Stimulated activated naive CD4-positive, alpha-beta T cell (primary cell): Measurements from ENCODE around the gene SEMA3A.
"Not testable (repeated sequence)": the region's sequence is repeated elsewhere in the genome, so short reads cannot be mapped to it uniquely, and the experiment has no call there.

ENCODE experiments used
- DNase-seq, 6 experiments: peaks; one replicate each; lab custom pipeline; 2025; lab: John Stamatoyannopoulos, UW

Gene SEMA3A

GRCh38 chr7:84108787-84109186 lies 85.8 kb downstream of the SEMA3A start:
- DNase-seq: no peak

- no peak for DNase-seq
Observed at GRCh38 chr7:84108119-84108518, 86.5 kb downstream of the SEMA3A start.

DNA sequence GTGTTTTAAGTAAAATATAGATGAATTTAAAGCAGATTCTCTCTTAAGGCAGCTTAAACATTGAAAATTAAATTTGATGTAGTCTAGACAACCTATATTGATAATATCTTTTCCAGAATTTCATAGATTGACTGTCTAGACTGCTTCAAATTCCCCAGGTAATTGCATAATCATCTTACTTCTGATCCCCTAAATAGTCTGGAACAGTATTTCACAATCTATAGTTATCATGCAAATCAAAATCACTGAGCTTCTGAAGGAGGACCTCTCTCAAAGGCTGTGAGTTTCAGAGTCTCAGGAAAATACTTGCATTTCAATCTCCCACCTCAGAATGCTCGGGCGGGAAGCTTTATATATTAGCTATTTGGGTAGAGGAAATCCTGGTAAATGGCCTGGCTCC lies 87.3 kb downstream of the SEMA3A start:
- DNase-seq: no peak

DNA sequence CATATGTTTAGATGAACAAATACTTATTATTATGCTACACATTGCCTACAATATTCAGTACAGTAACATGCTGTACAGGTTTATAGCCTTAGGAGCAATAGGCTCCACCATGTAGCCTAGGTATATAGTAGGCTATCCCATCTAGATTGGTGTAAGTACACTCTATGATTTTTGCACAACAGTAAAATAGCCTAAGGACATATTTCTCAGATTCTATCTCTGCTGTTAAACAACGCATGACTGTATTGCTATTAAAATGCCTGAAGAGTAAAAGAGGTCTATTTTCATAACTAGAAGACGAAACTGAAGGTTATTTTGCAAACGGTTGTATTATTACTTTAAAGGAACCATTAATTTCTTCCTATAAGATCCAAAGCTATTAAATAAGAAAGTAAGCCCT lies 88.3 kb downstream of the SEMA3A start:
- no peak for DNase-seq

DNA sequence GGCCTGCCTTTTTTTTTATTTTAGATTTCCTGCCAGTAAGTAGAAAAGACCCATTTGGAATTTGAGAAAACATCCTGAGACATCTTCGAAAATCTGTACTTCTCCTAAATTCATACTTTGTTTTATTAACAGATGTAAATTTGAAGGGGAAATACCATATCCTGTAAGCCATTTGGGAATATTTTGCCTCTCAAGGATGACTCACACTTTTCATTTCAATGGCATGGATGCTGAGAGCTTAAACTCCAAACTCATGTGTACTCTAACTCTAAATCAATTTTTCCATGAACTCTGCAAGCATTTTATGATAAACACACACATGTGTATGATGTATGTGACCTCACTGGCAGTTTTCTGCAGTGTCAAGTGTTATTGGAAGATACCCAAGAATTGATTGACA lies 89.0 kb downstream of the SEMA3A start:
- DNase-seq: no peak

- DNase-seq: no peak
Observed at GRCh38 chr7:84104826-84105225, 89.8 kb downstream of the SEMA3A start.

GRCh38 chr7:84102213-84102612 lies 92.4 kb downstream of the SEMA3A start:
- no peak for DNase-seq

GRCh38 chr7:84100866-84101265 lies 93.7 kb downstream of the SEMA3A start:
- DNase-seq: no peak

DNA sequence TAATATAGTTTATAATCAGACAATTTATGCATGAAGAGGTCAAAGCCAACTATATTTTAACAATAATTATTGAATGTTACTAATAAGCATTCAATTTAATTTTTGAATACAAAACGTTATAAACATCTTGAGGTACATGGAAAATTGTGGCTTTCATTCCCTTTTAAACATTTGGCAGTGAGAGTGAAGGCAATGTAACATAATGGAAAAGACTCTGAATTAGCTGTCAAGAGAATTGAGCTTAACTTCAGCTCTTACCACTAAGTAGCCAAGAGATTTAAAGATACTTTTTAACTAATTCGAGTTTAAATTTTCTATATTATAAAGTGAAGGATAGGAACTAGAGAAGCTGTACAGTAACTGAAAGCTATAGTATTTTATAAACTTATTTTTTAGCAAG lies 98.6 kb downstream of the SEMA3A start:
- no peak for DNase-seq

GRCh38 chr7:84092207-84092606 lies 102.4 kb downstream of the SEMA3A start:
- peak in 3 of 6 experiments; percentile 55 to 64 (median 60) for DNase-seq

DNA sequence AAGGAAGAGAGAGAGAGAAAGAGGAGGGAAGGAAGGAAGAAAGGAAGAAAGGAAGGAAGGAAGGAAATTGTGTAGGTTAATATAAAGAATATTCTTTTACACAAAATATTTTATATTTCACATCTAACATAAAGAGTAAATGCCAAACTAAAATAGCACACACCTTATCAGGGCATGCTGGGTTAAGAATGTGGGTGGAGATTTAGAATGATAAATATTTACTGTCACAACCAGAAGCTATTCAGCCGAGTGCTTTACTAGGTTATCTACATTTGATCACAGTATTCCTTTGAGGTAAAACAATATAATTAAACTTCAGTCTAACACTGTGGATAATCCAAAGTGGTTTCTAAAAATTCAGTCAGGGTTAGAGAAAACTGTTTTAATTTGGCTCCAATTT lies 103.3 kb downstream of the SEMA3A start:
- no peak for DNase-seq

DNA sequence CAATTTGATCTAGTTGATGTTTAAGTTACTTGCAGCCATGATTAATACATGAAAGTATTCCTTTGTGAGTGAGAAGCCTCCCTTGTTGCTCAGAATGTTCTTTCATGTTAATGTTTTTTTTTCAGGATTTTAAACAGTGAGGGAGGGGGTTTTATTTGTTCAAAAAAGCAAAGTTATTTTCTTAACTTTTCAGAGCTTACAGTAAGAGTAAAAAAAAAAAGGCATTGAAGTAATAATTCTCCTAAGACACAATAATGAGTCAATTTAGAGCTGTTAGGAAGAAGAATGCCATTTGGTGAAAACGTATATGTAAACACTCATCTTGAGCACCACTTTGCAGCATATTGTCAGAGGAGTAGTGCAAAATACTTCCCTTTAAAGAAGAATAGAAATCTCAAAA lies 105.8 kb downstream of the SEMA3A start:
- DNase-seq: no peak

- no peak for DNase-seq
Observed at GRCh38 chr7:84085998-84086397, 108.6 kb downstream of the SEMA3A start.

DNA sequence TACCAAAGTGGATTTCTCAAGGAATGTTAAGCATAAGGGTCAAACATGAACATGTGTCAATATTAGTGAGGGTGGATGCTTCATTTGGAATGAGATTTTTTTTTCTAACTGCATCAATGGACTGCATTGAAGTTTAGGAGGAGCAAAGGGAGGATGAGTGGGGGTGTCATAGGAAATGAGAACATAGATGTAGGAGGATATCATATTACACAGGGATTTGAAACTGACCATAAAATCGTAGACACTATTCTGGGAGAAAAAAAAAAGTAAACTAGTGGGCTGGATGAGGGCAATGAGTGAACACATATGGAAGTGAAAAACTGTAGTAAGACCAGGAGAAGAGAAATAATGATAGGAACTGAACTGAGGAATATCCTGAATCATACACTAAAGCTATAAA lies 109.4 kb downstream of the SEMA3A start:
- no peak for DNase-seq

DNA sequence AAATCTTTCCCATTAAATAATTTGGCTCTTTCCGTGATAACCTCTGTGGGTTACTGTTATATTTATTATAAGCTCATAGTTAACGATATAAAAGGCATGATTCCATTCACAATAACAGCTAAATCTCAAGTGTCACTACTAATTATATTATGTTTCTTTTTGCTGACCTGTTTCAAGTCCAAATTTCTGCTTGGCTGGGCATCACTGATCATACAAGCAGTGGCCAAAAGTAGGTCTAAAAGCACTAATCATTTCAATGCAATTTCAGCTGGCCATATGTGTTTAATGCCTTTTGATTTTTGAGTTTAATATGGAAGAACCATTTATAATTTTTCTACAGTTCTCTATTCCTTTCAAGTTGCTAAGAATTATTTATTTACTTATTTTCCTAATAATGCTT lies 110.7 kb downstream of the SEMA3A start:
- no peak for DNase-seq

DNA sequence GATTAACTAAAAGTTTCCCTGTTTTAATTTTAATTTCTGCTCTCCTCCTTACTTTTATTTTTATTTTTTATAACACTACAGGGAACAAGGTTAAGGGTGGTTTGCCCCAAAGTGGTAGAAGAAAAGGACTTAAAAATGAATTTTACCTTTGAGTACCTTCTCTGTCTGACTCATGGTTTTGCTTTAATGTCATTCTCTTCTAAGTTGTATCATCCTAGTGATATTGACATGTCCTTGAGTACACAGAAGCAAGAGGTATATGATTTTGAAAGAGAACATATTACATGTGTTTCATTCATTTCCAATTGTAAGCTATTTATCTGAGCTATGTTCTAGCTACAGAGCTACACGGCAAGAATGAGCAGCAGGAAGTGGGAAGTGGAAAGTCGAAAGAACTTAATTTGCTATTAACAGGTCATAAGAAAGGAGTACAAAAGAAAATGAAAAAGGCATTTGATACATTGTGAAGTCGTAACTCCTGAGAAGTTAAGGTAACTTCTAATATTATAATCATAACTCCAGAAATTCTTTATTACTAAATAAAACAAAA lies 112.5 kb downstream of the SEMA3A start:
- DNase-seq: no peak

GRCh38 chr7:84077336-84077735 lies 117.3 kb downstream of the SEMA3A start:
- no peak for DNase-seq

GRCh38 chr7:84076219-84076618 lies 118.4 kb downstream of the SEMA3A start:
- no peak for DNase-seq

DNA sequence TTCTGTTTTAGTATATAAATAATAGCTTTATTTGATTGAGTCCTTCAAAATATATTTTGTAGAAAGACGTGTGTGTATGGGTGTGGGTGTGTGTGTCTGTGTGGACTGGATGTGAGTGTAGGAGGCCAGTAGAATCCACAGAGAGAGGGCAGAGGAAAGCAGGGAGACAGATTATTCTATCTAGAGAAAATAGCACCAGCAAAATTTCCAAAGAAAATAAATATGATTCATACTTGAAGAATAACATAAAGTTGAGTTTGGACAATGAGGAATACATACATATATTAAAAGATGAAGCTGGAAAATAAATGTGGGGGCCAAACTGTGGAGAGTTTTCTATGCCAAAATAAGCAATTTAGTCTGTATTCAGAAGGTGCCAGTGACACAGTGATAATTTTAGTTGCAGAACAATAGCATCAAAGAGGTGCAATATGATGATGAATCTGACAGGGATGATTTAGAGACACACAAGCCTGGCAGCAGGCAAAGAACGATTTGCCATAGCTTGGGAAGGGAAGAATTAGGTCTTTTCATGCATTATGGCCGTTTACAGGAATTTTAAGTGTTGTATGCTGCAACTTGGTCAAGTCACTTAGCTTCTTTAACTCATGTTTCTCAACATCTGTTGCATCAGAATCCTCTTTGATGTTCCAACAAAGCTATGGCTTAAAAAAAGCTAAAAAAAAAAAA lies 121.3 kb downstream of the SEMA3A start:
- DNase-seq: no peak

DNA sequence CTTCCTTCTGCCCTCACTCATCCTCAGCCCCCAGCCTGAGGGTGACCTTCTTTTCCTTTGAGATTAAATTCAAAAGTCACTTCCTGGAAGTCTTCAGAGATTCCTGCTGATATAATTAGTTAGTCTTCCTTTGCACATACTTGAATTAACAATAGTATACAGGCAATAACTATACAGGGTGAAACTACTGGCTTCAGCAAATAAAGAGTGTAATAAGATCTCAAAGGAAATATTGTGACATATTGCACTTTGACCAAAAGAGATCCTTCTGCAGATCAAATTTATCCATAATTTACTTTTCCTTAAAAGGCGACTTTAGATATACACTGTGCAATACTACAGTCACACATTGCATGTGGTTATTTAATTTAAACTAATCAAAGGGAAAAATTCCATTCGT lies 123.8 kb downstream of the SEMA3A start:
- no peak for DNase-seq

DNA sequence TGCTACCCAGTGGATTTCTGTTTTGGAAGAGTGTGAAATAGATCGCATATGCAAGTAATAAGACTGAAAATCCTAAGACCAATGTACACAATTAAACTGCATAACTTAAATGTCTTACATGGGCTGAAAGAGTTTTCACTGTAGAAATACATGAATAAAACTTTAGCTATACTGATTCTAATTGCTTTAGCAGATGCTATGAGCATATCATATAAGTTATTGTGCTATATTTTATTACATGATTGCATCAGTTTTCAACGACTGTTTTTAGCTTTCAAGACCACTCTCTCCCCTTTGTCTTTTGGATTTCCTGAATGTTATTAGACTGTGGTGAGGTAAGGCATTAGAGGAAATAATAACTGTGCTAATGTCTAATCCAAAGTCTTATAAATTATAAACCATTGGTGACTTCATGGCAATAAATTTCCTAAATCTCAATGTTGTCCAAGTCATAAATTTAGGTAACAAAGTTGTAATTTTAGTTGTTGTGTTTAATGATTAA lies 124.5 kb downstream of the SEMA3A start:
- no peak for DNase-seq

DNA sequence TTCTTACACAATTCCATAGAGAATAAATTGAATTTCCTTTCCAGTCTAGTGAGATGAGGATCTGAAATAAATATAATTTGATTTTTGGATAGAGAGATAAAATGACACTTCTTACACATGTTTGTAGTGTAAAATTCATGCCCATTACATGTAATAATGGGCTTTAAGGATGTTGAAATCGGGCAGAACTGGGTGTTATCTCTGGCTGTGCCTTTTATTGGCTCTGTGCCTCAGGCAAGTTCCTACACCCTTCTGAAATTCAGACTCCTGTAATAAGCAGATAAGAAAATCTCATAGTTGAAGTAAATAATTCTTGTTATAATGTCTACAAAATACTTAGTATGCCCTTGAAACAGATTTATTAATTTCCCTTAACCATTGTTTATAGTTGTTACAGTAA lies 125.6 kb downstream of the SEMA3A start:
- DNase-seq: no peak

GRCh38 chr7:84062489-84062901 lies 132.1 kb downstream of the SEMA3A start:
- not testable (repeated sequence) for DNase-seq

DNA sequence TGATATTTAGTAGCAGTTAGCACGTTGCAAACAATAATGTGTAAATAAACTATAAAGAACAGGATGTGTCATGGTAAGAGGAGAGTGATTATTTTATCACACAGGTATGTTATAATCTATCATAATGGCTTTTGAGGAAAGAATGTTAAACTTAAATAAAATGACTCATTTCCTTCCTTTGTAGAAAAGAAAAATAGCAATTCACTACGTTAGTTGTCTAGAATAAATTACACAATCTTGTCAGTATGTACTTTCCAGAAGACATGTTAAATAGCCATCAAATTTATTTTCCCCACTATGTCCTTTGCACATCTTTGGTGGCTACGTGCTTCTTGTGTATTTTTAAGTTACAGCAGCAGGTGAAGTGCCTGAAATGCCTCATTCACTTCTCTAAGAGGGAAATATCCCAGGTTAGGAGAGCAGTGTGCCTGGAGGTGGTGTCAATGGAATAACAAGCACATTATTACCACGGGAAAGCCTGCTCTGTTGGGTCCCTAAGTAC lies 133.8 kb downstream of the SEMA3A start:
- no peak for DNase-seq
